Activated CD4-positive, alpha-beta T cell treated with anti-CD3 and anti-CD28 coated beads for 36 hours (primary cell): ENCODE results near the gene CNTNAP2. TPM values are rescaled to one million over a fixed set of nuclear protein-coding genes. Genes with fewer than 3 reads are reported as not detected.
A peak's percentile ranks its signal among the peaks of the same experiment; 100 is the strongest.

Source experiments
- ATAC-seq: fragments of 200-7000 bp; cut with Tn5 transposase; one replicate; pipeline ENCODE4 v1.10.0; 2021; ENCODE audit warnings: mild to moderate bottlenecking, moderate library complexity
- CTCF ChIA-PET: fragments of 350-600 bp; sonication (Branson Sonifier 250); formaldehyde crosslinking; loops from one replicate; lab custom pipeline; 2021; ENCODE audit warnings: antibody characterized with exemption; lab: Charles Lee
- POLR2A ChIA-PET: fragments of 350-600 bp; sonication (Branson Sonifier 250); formaldehyde crosslinking; loops from one replicate; lab custom pipeline; 2021; ENCODE audit warnings: antibody characterized with exemption, inconsistent platforms; lab: Charles Lee
- DNase-seq: peaks from one replicate; pipeline ENCODE4 v3.0.0-alpha.2; 2020
- H3K27ac Mint-ChIP-seq: one replicate; pipeline ENCODE4 v1.8.0; 2021; ENCODE audit warnings: mixed read lengths
- H3K27me3 Mint-ChIP-seq: one replicate; pipeline ENCODE4 v1.8.0; 2021; ENCODE audit warnings: mixed read lengths
- H3K36me3 Mint-ChIP-seq: one replicate; pipeline ENCODE4 v1.8.0; 2021; ENCODE audit warnings: low read depth, mixed read lengths
- H3K4me1 Mint-ChIP-seq: one replicate; pipeline ENCODE4 v1.8.0; 2021; ENCODE audit warnings: mixed read lengths
- H3K4me3 Mint-ChIP-seq: one replicate; pipeline ENCODE4 v1.8.0; 2021; ENCODE audit warnings: mild to moderate bottlenecking, moderate library complexity, mixed read lengths
- H3K9me3 Mint-ChIP-seq: one replicate; pipeline ENCODE4 v1.8.0; 2021; ENCODE audit warnings: low read depth, mixed read lengths
- intact Hi-C, 2 experiments: fragments of 100-400 bp; cut with DNase I in 1 of 2; cut with micrococcal nuclease in 1 of 2; formaldehyde crosslinking; loops; one replicate each; pipeline versions ENCODE4 v1.14.2 to v1.15.1; 2022 to 2024; cut with DNase I, micrococcal nuclease
- total RNA-seq, 2 experiments: library from RNA; stranded (reverse); gene quantifications; one replicate each; pipeline ENCODE4 v1.2.3, GENCODE V29; 2021

CNTNAP2 gene
- total RNA-seq, 2 experiments from 2014 or later = not detected

DNA sequence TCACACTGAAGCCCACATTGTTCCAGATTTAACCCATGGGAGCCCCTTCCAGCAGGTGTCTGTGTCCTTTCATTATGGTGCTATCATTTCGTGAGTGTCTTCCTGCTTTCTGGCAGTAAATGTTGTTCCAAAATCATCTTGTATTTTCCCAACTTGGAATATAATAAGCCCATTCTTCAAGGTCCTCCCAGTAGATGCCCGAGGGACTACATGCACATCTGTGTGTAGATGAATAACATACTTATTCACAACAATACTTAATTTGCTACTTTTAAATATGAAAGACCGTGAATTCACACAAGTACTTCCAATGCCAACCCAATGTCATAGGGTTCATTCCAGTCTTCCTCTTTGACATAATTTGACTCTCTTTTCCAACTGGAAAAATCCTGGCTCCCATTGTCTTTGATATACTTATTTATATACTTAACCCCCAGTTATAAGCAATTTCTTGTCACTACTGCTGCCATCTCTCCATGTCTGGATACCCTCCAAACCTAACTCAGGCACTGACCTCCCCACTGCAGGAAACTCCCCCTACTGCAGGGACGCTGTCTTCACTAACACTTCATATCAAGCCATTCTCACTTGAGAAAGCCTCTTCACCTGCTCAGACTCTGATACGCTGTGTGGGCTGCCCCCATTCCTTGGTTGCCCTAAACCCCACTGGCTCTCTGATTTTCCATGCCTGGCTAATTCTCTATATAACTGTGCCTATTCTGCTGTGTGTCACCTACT lies 1119.2 kb downstream of the CNTNAP2 start:
- no peak for DNase-seq
- H3K9me3 Mint-ChIP-seq = peaks cover 9% of the 10 kb centered on the region
- H3K36me3 Mint-ChIP-seq = no peaks in the 10 kb centered on the region
- no peak overlapping the region for H3K27ac Mint-ChIP-seq
- intact Hi-C loops = no loop called here
- CTCF ChIA-PET = no interaction called here
- H3K4me1 Mint-ChIP-seq = no peaks in the 10 kb centered on the region
- H3K4me3 Mint-ChIP-seq = no peak overlapping the region
- POLR2A ChIA-PET = no interaction called here
- H3K27me3 Mint-ChIP-seq = no peaks in the 10 kb centered on the region
- no peak for ATAC-seq

DNA sequence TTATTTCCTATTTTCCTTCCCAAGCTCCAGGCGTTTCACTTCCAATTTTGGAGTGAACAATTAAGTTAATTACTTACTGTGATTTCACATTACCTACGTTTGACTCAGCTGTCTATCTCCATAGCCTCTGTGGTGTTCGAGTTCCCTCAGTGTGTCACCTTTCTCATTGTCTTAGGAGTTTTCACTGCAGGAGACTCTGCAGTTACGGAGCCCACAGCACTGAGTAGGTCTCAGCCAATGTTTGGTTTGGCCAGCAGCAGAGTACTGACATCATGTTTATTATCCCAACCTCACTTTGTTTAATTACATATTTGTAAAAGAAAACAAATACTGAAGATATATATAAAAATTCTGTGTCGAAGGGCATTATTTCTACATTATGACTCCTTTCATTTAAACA lies 1123.9 kb downstream of the CNTNAP2 start:
- no peak overlapping the region for H3K4me3 Mint-ChIP-seq
- intact Hi-C loops = no loop called here
- ATAC-seq (no peak), DNase-seq (no peak)
- ChIA-PET POLR2A (no interaction called here), CTCF (no interaction called here)
- no peaks in the 10 kb centered on the region for H3K4me1 Mint-ChIP-seq
- peaks cover 2% of the 10 kb centered on the region for H3K27me3 Mint-ChIP-seq
- H3K36me3 Mint-ChIP-seq = no peaks in the 10 kb centered on the region
- H3K27ac Mint-ChIP-seq = no peak overlapping the region
- H3K9me3 Mint-ChIP-seq = peaks cover 6% of the 10 kb centered on the region

DNA sequence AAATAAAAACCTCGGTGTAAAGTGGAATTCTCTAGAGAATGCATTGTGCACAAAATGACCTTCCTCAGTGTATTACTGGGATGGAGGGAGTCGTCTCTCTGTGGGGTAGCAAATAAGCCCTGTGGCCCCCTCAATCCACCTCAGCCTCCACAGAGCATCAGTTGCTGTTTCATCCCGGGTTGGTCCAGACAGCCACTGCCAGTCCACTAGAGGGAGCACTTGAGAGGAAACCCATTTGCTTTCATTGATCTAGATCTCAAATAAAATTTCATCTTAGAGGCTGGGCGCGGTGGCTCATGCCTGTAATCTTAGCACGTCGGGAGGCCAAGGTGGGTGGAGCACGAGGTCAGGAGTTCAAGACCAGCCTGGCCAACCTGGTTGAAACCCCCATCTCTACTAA lies 1128.7 kb downstream of the CNTNAP2 start:
- CTCF ChIA-PET = interaction anchor here (0.8 to 1.4 kb wide), 2 partner anchors 898 to 1247 kb away, joined by 3 read pairs; no protein-coding TSS in a partner anchor
- intact Hi-C loops = loop anchor here in 1 of 2 experiments (1.0 to 5.0 kb wide), 2 partner anchors 839 to 1017 kb away; no protein-coding TSS in a partner anchor
- ATAC-seq (peak; percentile 44), DNase-seq (peak; percentile 47)
- H3K27ac Mint-ChIP-seq = no peak overlapping the region
- H3K36me3 Mint-ChIP-seq = no peaks in the 10 kb centered on the region
- H3K27me3 Mint-ChIP-seq = peaks cover 2% of the 10 kb centered on the region
- H3K9me3 Mint-ChIP-seq = peaks cover 6% of the 10 kb centered on the region
- no peaks in the 10 kb centered on the region for H3K4me1 Mint-ChIP-seq
- no peak overlapping the region for H3K4me3 Mint-ChIP-seq
- POLR2A ChIA-PET = no interaction called here

DNA sequence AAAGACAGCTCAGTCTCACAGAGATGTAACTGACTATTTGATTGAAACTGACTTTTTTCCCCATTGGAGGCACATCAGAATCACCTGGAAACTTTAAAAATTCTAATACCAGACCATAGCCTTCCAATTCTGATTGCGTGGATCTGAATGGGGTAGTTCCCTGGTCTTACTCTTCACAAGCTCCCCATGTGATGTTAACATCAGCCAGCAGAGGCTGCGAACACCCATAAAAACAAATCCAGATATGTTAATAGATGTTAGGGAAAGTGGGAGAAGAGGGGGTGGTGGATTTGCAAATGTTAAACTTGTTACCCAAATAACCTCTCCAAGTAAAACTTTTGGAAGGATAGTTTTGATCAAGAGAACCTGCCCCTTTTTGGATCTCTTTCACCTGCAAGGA lies 1133.4 kb downstream of the CNTNAP2 start:
- POLR2A ChIA-PET = no interaction called here
- no peak for ATAC-seq
- DNase-seq = no peak
- H3K27me3 Mint-ChIP-seq = no peaks in the 10 kb centered on the region
- no peak overlapping the region for H3K27ac Mint-ChIP-seq
- CTCF ChIA-PET = interaction anchor here (0.7 kb wide), 1 partner anchor 85 kb away, joined by 3 read pairs; no protein-coding TSS in a partner anchor
- peaks cover 2% of the 10 kb centered on the region for H3K9me3 Mint-ChIP-seq
- intact Hi-C loops = loop anchor here in 1 of 2 experiments (5.0 kb wide), 1 partner anchor 1012 kb away; no protein-coding TSS in a partner anchor
- no peak overlapping the region for H3K4me3 Mint-ChIP-seq
- no peaks in the 10 kb centered on the region for H3K4me1 Mint-ChIP-seq
- H3K36me3 Mint-ChIP-seq = no peaks in the 10 kb centered on the region

DNA sequence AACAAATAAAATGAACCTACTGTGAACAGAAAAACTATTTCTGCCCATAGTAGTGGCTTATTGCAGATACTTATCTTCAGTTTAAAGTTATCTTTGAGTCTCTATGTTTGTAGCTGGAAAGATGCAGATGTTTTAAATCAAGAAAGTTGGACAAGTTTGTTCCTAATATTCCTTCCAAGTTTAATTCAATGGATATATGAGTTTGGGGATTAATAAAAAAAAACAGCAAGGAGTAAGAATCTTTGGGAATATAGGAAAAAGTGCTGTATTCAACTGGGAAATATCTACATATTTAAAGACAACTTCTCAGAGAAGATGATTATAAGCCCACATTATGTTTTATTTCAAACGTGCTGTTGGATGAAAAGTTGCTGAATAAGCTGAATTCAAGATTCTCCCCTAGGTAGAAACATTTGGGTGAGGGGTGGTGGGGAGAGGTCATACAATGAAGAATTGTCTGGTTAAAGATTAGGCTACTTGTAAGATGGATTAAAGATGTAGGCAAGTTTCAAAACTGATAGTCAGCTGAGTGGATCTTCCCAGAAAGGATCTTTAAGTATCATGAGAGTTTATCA lies 1135.2 kb downstream of the CNTNAP2 start:
- no peaks in the 10 kb centered on the region for H3K4me1 Mint-ChIP-seq
- ATAC-seq = no peak
- ChIA-PET POLR2A (no interaction called here), CTCF (no interaction called here)
- no peak overlapping the region for H3K4me3 Mint-ChIP-seq
- peaks cover 2% of the 10 kb centered on the region for H3K9me3 Mint-ChIP-seq
- intact Hi-C loops = no loop called here
- H3K36me3 Mint-ChIP-seq = no peaks in the 10 kb centered on the region
- no peak for DNase-seq
- no peaks in the 10 kb centered on the region for H3K27me3 Mint-ChIP-seq
- H3K27ac Mint-ChIP-seq = no peak overlapping the region

DNA sequence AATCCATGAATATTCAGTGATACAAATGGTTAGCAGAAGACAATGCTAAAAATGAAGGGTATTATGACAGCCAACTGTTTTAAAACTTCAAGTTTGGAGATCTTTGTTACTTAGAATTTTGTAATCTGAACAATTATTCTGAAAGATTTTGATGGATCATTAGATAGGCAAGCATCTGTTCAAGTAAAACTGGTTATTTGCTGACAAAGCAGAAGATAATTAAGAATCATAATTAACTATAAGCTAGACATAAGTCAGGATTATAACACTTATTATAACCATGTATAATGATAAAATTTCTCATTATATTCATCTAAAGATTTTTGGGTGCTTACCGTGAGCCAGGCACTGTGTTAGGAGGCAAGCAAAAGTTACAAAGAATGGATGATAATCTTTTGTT lies 1145.1 kb downstream of the CNTNAP2 start:
- H3K27ac Mint-ChIP-seq = no peak overlapping the region
- H3K9me3 Mint-ChIP-seq = no peaks in the 10 kb centered on the region
- ChIA-PET POLR2A (no interaction called here), CTCF (no interaction called here)
- intact Hi-C loops = no loop called here
- H3K36me3 Mint-ChIP-seq = no peaks in the 10 kb centered on the region
- DNase-seq (no peak), ATAC-seq (no peak)
- H3K27me3 Mint-ChIP-seq = no peaks in the 10 kb centered on the region
- no peak overlapping the region for H3K4me3 Mint-ChIP-seq
- no peaks in the 10 kb centered on the region for H3K4me1 Mint-ChIP-seq

DNA sequence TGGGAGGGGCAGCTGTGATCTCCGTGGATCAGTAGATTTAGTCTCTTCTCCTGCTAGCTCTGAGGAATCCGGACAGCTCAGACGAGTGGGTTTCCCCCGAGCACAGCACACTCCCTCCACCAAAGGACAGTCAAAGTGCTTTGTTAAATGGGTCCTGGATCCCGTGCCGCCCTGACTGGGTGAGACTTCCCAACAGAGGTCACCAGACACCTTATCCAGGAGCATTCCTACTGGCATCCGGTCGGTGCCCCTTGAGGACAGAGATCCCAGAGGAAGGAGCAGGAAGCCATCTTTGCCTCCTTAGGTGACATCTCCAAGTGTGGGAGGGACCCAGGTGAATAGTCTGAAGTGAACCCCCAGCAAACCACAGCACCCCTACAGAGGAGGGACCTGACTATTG lies 1148.9 kb downstream of the CNTNAP2 start:
- no peaks in the 10 kb centered on the region for H3K27me3 Mint-ChIP-seq
- H3K27ac Mint-ChIP-seq = no peak overlapping the region
- no peaks in the 10 kb centered on the region for H3K36me3 Mint-ChIP-seq
- no peak overlapping the region for H3K4me3 Mint-ChIP-seq
- POLR2A ChIA-PET = no interaction called here
- CTCF ChIA-PET = no interaction called here
- ATAC-seq (no peak), DNase-seq (no peak)
- H3K9me3 Mint-ChIP-seq = no peaks in the 10 kb centered on the region
- intact Hi-C loops = no loop called here
- H3K4me1 Mint-ChIP-seq = no peaks in the 10 kb centered on the region

DNA sequence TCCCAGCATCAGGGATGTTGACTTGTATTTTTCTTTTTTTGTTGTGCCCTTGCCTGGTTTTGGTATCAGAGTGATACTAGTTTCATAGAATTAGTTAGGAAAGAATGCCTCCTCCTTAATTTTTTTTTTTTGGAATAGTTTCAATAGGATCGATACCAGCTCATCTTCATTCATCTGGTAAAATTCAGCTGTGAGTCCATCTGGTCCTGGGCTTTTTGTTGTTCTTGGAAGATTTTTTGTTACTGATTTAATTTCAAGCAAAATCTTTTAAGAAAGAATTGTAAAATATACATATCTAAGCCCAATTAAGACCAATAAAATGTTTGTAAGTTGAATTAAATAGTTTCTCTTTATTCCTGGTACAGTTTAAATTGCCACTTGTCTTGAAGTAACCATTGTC lies 1159.5 kb downstream of the CNTNAP2 start:
- no peaks in the 10 kb centered on the region for H3K4me1 Mint-ChIP-seq
- no peaks in the 10 kb centered on the region for H3K27me3 Mint-ChIP-seq
- intact Hi-C loops = no loop called here
- H3K4me3 Mint-ChIP-seq = no peak overlapping the region
- DNase-seq (no peak), ATAC-seq (no peak)
- POLR2A ChIA-PET = no interaction called here
- H3K36me3 Mint-ChIP-seq = no peaks in the 10 kb centered on the region
- H3K9me3 Mint-ChIP-seq = peaks cover 8% of the 10 kb centered on the region
- no peak overlapping the region for H3K27ac Mint-ChIP-seq
- CTCF ChIA-PET = no interaction called here

DNA sequence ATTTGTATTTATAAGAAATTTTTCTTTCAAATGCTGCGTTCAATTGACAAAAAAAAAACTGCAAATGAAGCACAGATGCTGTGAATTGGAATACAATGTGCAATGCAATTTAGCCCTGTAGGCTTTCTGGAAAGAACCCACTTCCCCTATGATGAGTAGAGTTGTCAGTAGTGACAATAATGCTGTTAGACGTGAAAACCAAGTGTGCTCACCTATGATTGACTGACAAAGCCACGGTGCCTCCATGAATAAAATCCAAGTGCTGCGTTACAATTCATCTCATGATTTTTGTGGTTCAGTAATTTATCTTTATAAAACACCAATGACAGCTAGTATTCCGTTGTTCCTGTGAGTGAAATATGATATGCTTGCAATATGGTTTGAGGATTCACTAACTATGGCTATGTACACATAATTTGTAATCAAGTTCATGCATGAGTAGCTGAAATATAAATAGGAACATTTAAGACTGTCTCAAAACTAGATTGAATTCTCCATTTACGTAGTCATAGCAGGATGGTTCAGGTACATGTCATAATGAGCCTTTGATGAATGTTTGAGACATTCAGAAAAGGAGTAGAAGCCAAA lies 1160.3 kb downstream of the CNTNAP2 start:
- no peak overlapping the region for H3K27ac Mint-ChIP-seq
- no peaks in the 10 kb centered on the region for H3K36me3 Mint-ChIP-seq
- no peak overlapping the region for H3K4me3 Mint-ChIP-seq
- peaks cover 8% of the 10 kb centered on the region for H3K9me3 Mint-ChIP-seq
- POLR2A ChIA-PET = no interaction called here
- no peak for DNase-seq
- ATAC-seq = no peak
- H3K4me1 Mint-ChIP-seq = no peaks in the 10 kb centered on the region
- no peaks in the 10 kb centered on the region for H3K27me3 Mint-ChIP-seq
- CTCF ChIA-PET = no interaction called here
- intact Hi-C loops = no loop called here

DNA sequence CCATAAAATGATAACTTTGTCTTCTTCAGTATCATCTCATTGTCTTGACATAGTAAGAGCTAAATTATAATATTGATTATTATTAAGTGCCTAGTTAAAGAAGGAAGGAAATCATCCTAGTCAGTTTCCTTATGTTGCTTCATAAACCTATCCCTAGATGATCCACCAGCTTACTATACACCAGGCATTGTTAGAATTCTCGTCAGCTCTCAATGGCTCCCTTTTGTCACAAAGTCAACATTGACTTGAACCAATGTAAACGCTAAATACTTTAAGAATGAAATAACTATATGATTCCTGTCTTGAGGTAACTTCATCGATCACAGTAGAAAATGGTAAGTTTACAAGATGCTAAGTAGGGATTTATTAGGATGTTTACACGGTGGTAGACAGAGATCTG lies 1162.9 kb downstream of the CNTNAP2 start:
- DNase-seq = no peak
- ChIA-PET CTCF (no interaction called here), POLR2A (no interaction called here)
- Mint-ChIP-seq H3K27ac (no peak overlapping the region), H3K27me3 (no peaks in the 10 kb centered on the region), H3K4me3 (no peak overlapping the region), H3K36me3 (no peaks in the 10 kb centered on the region), H3K4me1 (no peaks in the 10 kb centered on the region), H3K9me3 (peaks cover 8% of the 10 kb centered on the region)
- ATAC-seq = no peak
- intact Hi-C loops = no loop called here

DNA sequence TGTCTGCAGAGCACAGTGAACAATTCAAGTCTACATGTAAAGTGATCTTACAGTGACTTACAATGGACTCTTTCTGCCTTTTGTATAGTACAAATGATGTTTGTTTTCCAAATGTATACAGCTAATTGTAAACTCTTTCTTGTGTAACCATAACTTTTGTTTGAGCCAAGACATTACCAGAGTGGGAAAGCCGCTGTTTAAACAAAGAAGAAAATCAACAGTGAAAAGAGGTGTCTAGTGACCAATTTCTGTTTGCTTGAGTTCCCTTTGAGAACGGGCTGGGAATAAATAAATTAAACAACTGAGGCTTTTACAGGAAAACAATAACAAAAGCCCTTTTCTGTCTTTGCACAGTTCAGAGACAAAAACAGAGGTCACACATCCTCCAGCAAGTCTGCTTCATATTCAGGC lies 1163.4 kb downstream of the CNTNAP2 start:
- Mint-ChIP-seq H3K4me3 (no peak overlapping the region), H3K36me3 (no peaks in the 10 kb centered on the region), H3K27ac (no peak overlapping the region), H3K9me3 (peaks cover 8% of the 10 kb centered on the region), H3K27me3 (no peaks in the 10 kb centered on the region), H3K4me1 (no peaks in the 10 kb centered on the region)
- DNase-seq (no peak), ATAC-seq (no peak)
- intact Hi-C loops = no loop called here
- CTCF ChIA-PET = interaction anchor here (0.5 kb wide), 1 partner anchor 263 kb away, joined by 3 read pairs; no protein-coding TSS in a partner anchor
- POLR2A ChIA-PET = no interaction called here

DNA sequence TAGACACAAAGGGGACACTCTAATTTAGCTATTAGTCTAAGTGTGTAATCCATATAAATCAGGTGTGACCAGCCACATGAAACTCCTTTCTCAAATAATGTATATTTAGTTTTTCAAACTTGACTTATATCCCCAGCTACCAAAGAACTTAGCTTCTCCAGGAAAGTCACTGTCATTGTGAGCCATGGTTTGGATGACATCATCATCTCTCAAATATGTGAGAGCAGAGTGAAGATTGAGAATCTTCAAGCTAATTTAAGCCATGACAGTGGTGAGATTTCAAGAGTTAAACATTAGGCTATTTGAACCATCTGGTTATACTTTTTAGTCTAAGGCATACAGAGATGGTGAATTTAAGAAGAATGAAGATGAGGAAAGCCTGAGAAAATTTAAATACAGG lies 1165.6 kb downstream of the CNTNAP2 start:
- Mint-ChIP-seq H3K4me3 (no peak overlapping the region), H3K9me3 (peaks cover 6% of the 10 kb centered on the region), H3K4me1 (no peaks in the 10 kb centered on the region), H3K36me3 (no peaks in the 10 kb centered on the region), H3K27me3 (no peaks in the 10 kb centered on the region), H3K27ac (no peak overlapping the region)
- CTCF ChIA-PET = no interaction called here
- POLR2A ChIA-PET = no interaction called here
- DNase-seq (no peak), ATAC-seq (no peak)
- intact Hi-C loops = no loop called here
